ENCODE measurements around the gene SLC15A1. TPM values are rescaled to one million over a fixed set of nuclear protein-coding genes. Genes with fewer than 3 reads are reported as not detected.
A peak's percentile ranks its signal among the peaks of the same experiment; 100 is the strongest.

SLC15A1 gene
- polyA plus RNA-seq, 1 experiment, result not detected

- peak; percentile 33 for DNase-seq (ENCODE audit: low read depth, low spot score)
- H3K9me3 ChIP-seq (ENCODE audit: control insufficient read depth, insufficient read depth, low read length), result no peaks in the 10 kb centered on the region
- TF ChIP-seq CTCF (IDR thresholded peaks at IDR 0.05; ENCODE audit: low read depth, low read length), result peak; percentile 96
- ChIA-PET POLR2A (interaction anchor here (0.6 to 1.6 kb wide), 2 partner anchors 71 to 208 kb away, joined by 3 to 5 read pairs; no protein-coding TSS in a partner anchor), CTCF (interaction anchor here (0.6 to 4.5 kb wide), 53 partner anchors 9 to 804 kb away, joined by 3 to 68 read pairs (median 4); no protein-coding TSS in a partner anchor)
- H3K27me3 ChIP-seq (ENCODE audit: control insufficient read depth, insufficient read depth, low read length), result peaks cover 3% of the 10 kb centered on the region
- H3K27ac ChIP-seq (ENCODE audit: low read depth, low read length), result no peak overlapping the region
- no peak overlapping the region for H3K4me3 ChIP-seq (ENCODE audit: low read depth, low read length)
These were observed 98.9 kb downstream of the SLC15A1 start for GRCh38 chr13:98653463-98653985.

- ChIA-PET CTCF (interaction anchor here (0.6 to 4.5 kb wide), 50 partner anchors 9 to 804 kb away, joined by 3 to 68 read pairs (median 4); no protein-coding TSS in a partner anchor), POLR2A (interaction anchor here (0.6 to 1.6 kb wide), 2 partner anchors 71 to 208 kb away, joined by 3 to 5 read pairs; no protein-coding TSS in a partner anchor)
- no peak for DNase-seq (ENCODE audit: low read depth, low spot score)
- H3K9me3 ChIP-seq (ENCODE audit: control insufficient read depth, insufficient read depth, low read length), result no peaks in the 10 kb centered on the region
- no peak overlapping the region for H3K27ac ChIP-seq (ENCODE audit: low read depth, low read length)
- no peak overlapping the region for H3K4me3 ChIP-seq (ENCODE audit: low read depth, low read length)
- TF ChIP-seq CTCF (IDR thresholded peaks at IDR 0.05; ENCODE audit: low read depth, low read length), result no peak
- H3K27me3 ChIP-seq (ENCODE audit: control insufficient read depth, insufficient read depth, low read length), result peaks cover 4% of the 10 kb centered on the region
These were observed 99.6 kb downstream of the SLC15A1 start for GRCh38 chr13:98652721-98653462.

- H3K27me3 ChIP-seq (ENCODE audit: control insufficient read depth, insufficient read depth, low read length), result peaks cover 5% of the 10 kb centered on the region
- no peak for DNase-seq (ENCODE audit: low read depth, low spot score)
- POLR2A ChIA-PET, result interaction anchor here (1.6 kb wide), 1 partner anchor 207 kb away, joined by 5 read pairs; no protein-coding TSS in a partner anchor
- no peak overlapping the region for H3K27ac ChIP-seq (ENCODE audit: low read depth, low read length)
- no peaks in the 10 kb centered on the region for H3K9me3 ChIP-seq (ENCODE audit: control insufficient read depth, insufficient read depth, low read length)
- H3K4me3 ChIP-seq (ENCODE audit: low read depth, low read length), result no peak overlapping the region
- no peak for TF ChIP-seq CTCF (IDR thresholded peaks at IDR 0.05; ENCODE audit: low read depth, low read length)
- CTCF ChIA-PET, result interaction anchor here (0.7 to 4.5 kb wide), 27 partner anchors 10 to 803 kb away, joined by 3 to 68 read pairs (median 5); no protein-coding TSS in a partner anchor
These were observed 100.2 kb downstream of the SLC15A1 start for GRCh38 chr13:98652276-98652675.

GRCh38 chr13:98651744-98652143 is 100.7 kb downstream of the SLC15A1 start:
- CTCF ChIA-PET, result interaction anchor here (1.0 to 4.5 kb wide), 12 partner anchors 15 to 619 kb away, joined by 3 to 68 read pairs (median 10); no protein-coding TSS in a partner anchor
- peaks cover 5% of the 10 kb centered on the region for H3K27me3 ChIP-seq (ENCODE audit: control insufficient read depth, insufficient read depth, low read length)
- no peak overlapping the region for H3K27ac ChIP-seq (ENCODE audit: low read depth, low read length)
- TF ChIP-seq CTCF (IDR thresholded peaks at IDR 0.05; ENCODE audit: low read depth, low read length), result no peak
- no peak for DNase-seq (ENCODE audit: low read depth, low spot score)
- no peaks in the 10 kb centered on the region for H3K9me3 ChIP-seq (ENCODE audit: control insufficient read depth, insufficient read depth, low read length)
- no peak overlapping the region for H3K4me3 ChIP-seq (ENCODE audit: low read depth, low read length)
- POLR2A ChIA-PET, result no interaction called here

All from AG04450 (cell line).